Middle frontal gyrus (tissue), 1 donor: ENCODE data around the gene TLR9.
"Not testable (repeated sequence)": the region's sequence is repeated elsewhere in the genome, so short reads cannot be mapped to it uniquely, and the experiment has no call there.

Experiments used
- DNase-seq: peaks from one replicate; pipeline ENCODE4 v3.0.0-alpha.2; 2015; ENCODE audit warnings: low spot score; ENCODE audit errors: extremely low spot score

The TLR9 gene

GRCh38 chr3:52225452-52226228 is at the start of gene TLR9:
Gene TLR9, minus strand, starts transcription at chr3:52225645. Its CDS starts 116 bp downstream, at chr3:52225529.
- no peak for DNase-seq

GRCh38 chr3:52274781-52275180 is 49.3 kb upstream of the TLR9 start:
- not testable (repeated sequence) for DNase-seq

GRCh38 chr3:52272831-52273230 is 47.4 kb upstream of the TLR9 start:
- no peak for DNase-seq

- not testable (repeated sequence) for DNase-seq
Observed at GRCh38 chr3:52272172-52272571, 46.7 kb upstream of the TLR9 start.

GRCh38 chr3:52270252-52270754 is 44.9 kb upstream of the TLR9 start:
- DNase-seq: no peak

GRCh38 chr3:52269776-52270175 is 44.3 kb upstream of the TLR9 start:
- DNase-seq: no peak

- DNase-seq: no peak
Observed at GRCh38 chr3:52268036-52268435, 42.6 kb upstream of the TLR9 start.

- no peak for DNase-seq
Observed at GRCh38 chr3:52265387-52265786, 39.9 kb upstream of the TLR9 start.

GRCh38 chr3:52262447-52262846 is 37.0 kb upstream of the TLR9 start:
- no peak for DNase-seq

GRCh38 chr3:52259448-52259847 is 34.0 kb upstream of the TLR9 start:
- DNase-seq: no peak

- no peak for DNase-seq
Observed at GRCh38 chr3:52259035-52259434, 33.6 kb upstream of the TLR9 start.

GRCh38 chr3:52257911-52258310 is 32.5 kb upstream of the TLR9 start:
- no peak for DNase-seq

GRCh38 chr3:52256622-52257021 is 31.2 kb upstream of the TLR9 start:
- no peak for DNase-seq

- DNase-seq: no peak
Observed at GRCh38 chr3:52256159-52256558, 30.7 kb upstream of the TLR9 start.

- DNase-seq: no peak
Observed at GRCh38 chr3:52254608-52255007, 29.2 kb upstream of the TLR9 start.

- peak; percentile 60 for DNase-seq
Observed at GRCh38 chr3:52253314-52254304, 28.2 kb upstream of the TLR9 start.

- no peak for DNase-seq
Observed at GRCh38 chr3:52250122-52250521, 24.7 kb upstream of the TLR9 start.

- no peak for DNase-seq
Observed at GRCh38 chr3:52249683-52250082, 24.2 kb upstream of the TLR9 start.

GRCh38 chr3:52248816-52249547 is 23.5 kb upstream of the TLR9 start:
- peak; percentile 60 for DNase-seq

GRCh38 chr3:52248165-52248541 is 22.7 kb upstream of the TLR9 start:
- no peak for DNase-seq

GRCh38 chr3:52247409-52248164 is 22.1 kb upstream of the TLR9 start:
- DNase-seq: no peak
